Right renal cortex interstitium (tissue), 3 donors: Measurements from ENCODE around the gene MPV17L2. TPM values are rescaled to one million over a fixed set of nuclear protein-coding genes. Genes with fewer than 3 reads are reported as not detected.

Source experiments
- DNase-seq, 3 donors: peaks; one replicate each; pipeline ENCODE4 v3.0.0-alpha.2; 2013; ENCODE audit warnings: low read depth in 3 of 3, low spot score in 2 of 3
- polyA plus RNA-seq, 3 donors: library from polyadenylated mRNA; unstranded; fragments of 120-200 nt; gene quantifications; one replicate each; pipeline ENCODE4 v1.2.1, GENCODE V29; 2013; ENCODE audit not compliant: insufficient read length in 3 of 3

MPV17L2 gene
- polyA plus RNA-seq, 3 donors = 9.0 to 10.4 (median 9.8) TPM

DNA sequence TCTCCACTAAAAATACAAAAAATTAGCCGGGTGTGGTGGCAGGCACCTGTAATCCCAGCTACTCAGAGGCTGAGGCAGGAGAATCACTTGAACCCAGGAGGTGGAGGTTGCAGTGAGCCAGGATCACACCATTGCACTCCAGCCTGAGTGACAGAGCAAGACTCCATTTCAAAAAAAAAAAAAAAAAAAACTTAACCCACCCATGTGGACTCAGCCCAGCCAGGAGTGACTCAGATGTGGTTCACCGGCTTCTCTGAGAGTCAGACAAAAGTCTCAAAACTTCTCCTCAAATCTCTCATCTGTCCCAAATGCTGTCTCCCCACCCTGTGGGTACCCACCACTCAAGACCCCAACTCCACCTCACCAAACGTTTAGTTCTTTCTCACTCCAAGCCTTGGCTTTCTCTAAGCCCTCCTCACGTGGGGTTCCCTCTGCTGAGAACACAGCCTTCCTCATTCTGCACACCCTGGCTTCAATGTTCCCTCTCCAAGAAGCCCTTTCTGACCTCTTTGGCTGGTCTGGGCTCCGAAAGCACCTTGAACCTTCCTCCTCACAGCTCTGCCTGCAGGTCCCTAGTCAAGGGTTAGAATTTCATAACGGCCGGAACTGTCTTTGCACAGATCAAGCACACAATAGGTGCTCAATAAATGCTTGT is 21.9 kb downstream of the MPV17L2 start:
- no peak for DNase-seq

- no peak for DNase-seq
Measured at GRCh38 chr19:18216789-18217188, 23.8 kb downstream of the MPV17L2 start.

- no peak for DNase-seq
Measured at GRCh38 chr19:18218159-18218558, 25.1 kb downstream of the MPV17L2 start.

DNA sequence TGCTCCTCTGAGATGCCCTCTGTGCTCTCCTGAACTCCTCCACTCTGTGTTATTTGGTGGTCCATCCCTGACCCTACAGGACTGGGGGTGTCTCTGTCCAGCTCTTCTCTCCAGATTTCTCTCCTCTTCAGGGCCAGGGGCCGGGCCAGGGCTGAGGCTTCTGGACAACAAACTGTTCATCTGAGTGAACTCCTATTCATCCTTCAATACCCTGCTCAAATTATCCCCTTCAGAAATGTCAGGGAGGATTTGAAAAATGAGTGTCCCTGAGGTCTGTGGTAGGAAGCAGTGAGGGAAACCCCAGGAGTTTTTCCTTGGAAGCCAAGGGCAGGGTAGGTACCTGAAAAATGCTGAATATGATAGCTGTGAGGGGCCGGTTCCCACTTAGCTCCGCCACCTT is 25.6 kb downstream of the MPV17L2 start:
- no peak for DNase-seq

- DNase-seq = no peak
Measured at GRCh38 chr19:18219911-18220631, 27.1 kb downstream of the MPV17L2 start.

DNA sequence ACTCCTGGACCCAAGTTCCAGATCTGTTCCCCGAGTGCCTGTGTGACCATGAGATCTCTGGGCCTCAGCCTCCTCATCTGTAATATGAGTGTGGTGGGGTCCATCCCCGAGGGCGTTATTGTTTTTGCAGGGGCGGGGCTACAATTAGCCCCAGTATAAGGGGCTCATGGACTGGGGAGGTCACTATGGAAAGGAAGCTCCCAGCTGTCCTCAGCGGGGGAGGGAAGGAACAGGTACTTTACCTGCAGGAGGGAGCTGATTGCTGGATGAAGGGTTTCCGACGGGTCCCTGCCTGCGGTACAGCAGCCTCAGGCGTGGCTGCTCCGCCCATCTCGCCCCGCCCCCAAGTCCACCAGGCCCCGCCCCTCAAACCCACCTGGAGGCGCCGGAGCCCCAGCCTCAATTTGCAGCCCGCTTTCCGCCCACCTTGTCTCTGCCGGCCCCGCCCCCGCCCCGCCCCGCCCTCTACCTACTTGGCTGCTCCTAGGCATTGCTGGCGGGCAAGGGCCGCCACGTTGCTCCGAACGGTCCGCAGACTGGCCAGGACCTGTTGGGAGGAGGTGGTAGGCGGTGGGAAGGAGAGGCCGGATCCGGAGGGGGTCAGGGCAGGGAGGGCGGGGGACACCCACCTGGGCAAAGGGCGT is 27.7 kb downstream of the MPV17L2 start:
- no peak for DNase-seq

GRCh38 chr19:18221815-18222725 is 29.1 kb downstream of the MPV17L2 start:
- no peak for DNase-seq

GRCh38 chr19:18223860-18224524 is 31.0 kb downstream of the MPV17L2 start:
- DNase-seq = no peak

- DNase-seq = peak; percentile 92 to 95 (median 92)
Measured at GRCh38 chr19:18224525-18225354, 31.7 kb downstream of the MPV17L2 start.

DNA sequence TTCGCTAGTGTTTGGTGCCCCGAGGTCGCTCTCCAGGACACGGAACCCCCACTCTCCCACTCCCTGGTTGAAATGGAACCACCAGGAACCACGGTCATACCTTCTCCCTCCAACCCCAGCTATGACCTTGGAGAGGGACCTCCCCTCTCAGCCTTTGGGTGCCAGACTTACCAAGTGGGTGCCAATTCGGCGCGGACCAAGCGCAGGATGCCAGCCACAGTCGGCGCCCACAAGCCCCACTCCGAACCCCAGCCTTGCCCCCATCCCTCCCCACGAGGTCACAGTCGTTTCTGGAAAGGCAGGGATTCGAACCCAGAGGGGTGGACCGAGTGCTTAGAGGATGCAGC is 32.3 kb downstream of the MPV17L2 start:
- no peak for DNase-seq

- DNase-seq = no peak
Measured at GRCh38 chr19:18225702-18226468, 32.9 kb downstream of the MPV17L2 start, which contains the start of gene PDE4C. Gene PDE4C (minus strand): TSS chr19:18226438. CDS start chr19:18226415, 23 bp downstream.

DNA sequence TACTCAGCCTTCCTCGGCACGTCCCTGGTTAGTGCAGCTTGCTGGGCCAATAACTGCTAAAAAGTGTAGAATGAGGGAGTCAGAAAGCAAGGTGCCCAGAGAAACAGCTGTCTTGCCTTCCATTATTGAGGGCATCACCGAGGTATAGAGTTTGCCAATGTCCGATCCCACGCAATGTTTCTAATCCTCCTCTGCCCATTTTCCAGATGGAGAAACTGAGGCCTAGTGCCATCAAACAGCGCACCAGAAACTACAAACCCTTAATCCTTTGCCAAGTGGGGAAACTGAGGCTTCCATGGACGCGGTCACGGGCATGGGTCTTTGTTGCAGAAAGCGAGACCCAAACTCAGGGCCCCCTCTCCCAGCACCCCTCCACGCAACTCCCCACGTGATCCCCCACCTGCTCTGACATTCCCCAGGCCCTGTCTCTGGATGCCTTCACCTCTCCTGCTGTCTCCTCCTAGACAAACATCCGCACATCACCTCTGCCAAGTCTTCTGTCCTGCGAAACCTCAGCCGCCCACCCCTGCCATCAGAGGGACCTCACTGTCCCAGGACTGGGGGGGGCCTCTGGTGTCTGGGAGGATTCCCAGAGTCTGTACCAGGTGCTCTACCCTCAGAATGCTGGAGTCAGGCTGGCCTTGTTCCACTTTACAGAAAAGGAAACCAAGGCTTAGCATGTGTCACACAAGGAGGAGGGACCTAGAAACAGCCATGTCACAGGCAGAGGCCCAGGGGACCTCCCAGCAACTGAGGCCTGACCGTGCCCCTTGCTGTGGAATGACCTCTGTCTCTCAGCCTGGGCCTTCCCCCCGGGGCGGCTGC is 34.1 kb downstream of the MPV17L2 start:
- no peak for DNase-seq

DNA sequence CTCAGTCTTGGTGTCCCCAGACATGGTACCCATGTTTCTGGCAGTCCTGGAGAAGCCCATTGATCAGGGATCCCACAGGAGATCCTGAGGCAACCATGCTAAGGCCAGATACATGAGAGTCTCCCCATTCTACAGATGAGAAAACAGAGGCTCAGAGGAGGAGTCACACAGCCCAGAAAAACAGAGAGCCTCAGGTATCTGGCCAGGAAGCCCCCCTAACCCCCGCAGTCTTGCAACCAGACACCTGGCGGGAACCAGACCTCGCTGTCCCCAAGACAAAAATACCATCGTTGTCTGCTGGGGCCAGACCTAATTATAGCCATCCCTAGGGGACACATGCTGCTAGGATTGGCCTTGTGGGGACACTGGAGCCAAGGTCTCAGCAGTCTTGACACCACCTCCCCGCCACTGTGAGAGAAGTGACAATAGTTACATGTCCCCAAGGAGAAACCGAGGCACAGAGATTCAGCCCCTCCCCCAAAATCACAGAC is 34.8 kb downstream of the MPV17L2 start:
- no peak for DNase-seq

- DNase-seq = no peak
Measured at GRCh38 chr19:18229474-18229873, 36.5 kb downstream of the MPV17L2 start.

DNA sequence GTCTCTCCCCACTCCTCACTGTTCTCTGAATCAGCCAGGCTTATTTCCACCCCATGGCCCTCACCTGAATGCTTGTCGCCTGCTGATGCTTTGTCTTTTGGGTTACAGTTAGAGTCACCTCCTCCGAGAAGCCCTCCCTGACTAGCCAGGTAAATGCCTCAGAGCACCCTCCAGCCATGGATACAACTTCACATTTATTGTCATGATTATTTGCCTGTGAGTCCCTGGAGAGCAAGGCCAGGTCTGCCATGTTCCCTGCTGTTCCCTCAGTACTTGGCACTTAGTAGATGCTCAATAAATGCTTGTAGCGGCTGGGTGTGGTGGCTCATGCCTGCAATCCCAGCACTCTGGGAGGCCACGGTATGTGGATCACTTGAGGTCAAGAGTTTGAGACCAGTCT is 36.9 kb downstream of the MPV17L2 start:
- DNase-seq = no peak

DNA sequence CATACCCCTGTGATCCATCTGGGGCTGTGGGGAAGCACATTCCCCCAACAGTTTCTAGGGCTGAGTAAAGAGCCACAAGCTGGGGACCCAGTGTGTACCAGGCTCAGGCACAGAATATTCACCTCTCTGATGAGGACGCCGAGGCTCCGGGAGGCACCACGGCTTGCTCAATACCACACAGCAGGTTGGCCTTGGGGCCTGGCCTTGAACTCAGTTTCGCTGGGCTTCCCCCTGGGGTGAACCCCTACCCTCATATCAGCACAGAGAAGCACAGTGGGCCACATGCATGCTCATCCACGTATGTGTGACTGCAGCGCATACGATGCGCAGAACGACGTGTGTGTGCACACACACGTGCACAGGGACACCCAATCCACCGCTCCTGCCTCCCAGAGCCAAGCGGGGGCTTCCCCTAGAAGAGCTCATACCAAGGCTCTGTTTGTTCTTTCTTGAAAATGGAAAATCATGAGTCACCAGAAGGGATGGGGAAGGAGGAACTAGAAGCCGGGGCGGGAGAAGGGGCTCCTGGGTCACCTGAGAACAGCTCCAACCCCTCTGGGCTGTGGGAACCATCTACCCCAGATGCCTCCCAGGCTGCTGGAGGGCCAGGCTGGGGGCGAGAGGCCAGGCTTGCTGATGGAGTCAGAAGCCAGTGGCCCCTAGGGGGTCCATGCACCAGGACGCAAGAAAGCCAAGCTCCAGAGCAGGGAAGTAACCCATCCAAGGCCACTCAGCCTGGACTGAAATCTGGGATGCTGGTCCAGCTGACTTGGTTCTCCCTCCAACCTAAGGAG is 38.1 kb downstream of the MPV17L2 start:
- no peak for DNase-seq

GRCh38 chr19:18231775-18232174 is 38.8 kb downstream of the MPV17L2 start:
- no peak for DNase-seq
